HCT116 (cell line): ENCODE results near the gene LIN9. TPM values are rescaled to one million over a fixed set of nuclear protein-coding genes. Genes with fewer than 3 reads are reported as not detected.

Experiments used
- ATAC-seq: fragments of 200-7000 bp; cut with Tn5 transposase; 2 replicates; pipeline ENCODE4 v1.9.1; 2020; ENCODE audit warnings: mild to moderate bottlenecking, moderate library complexity
- BruUV-seq: library from RNA; stranded (reverse); fragments of 400-500 nt; replicated peaks from 2 replicates; lab custom pipeline; 2021; lab: Mats Ljungman, UMichigan
- CTCF ChIA-PET: fragments of 300-600 bp; sonication (Branson Sonifier 250); formaldehyde crosslinking; loops from one replicate; lab custom pipeline; 2021; ENCODE audit warnings: antibody characterized with exemption; lab: Charles Lee
- POLR2A ChIA-PET: fragments of 300-600, 350-600 bp; sonication (Branson Sonifier 250); formaldehyde crosslinking; loops from one replicate; lab custom pipeline; 2021; ENCODE audit warnings: antibody characterized with exemption; lab: Charles Lee
- RAD21 ChIA-PET, 2 experiments: fragments of 300-600 bp; sonication (Branson Sonifier 250); formaldehyde crosslinking; loops; one replicate each; lab custom pipeline; 2023; ENCODE audit warnings: low total read pairs in 2 of 2; ENCODE audit not compliant: uncharacterized antibody in 2 of 2, unreplicated experiment in 2 of 2, low non-redundant PET in 1 of 2; lab: Charles Lee
- DNase-seq: peaks from one replicate; pipeline ENCODE4 v3.0.0-alpha.2; 2010; ENCODE audit warnings: low read depth, low spot score
- H2AFZ ChIP-seq: fragments of 200-600 bp; shearing (Covaris generic), sonication (generic); 2 replicates; pipeline ENCODE4 v1.6.1; 2017; ENCODE audit warnings: low read depth, mixed run types, mixed read lengths, antibody characterized with exemption, low read length; ENCODE audit not compliant: poor library complexity, severe bottlenecking
- H3K27ac ChIP-seq: 2 replicates; pipeline ENCODE4 v1.5.1; 2012; ENCODE audit warnings: low read depth, low read length
- H3K27me3 ChIP-seq: fragments of 200-600 bp; sonication (generic); 2 replicates; pipeline ENCODE4 v1.6.1; 2016; ENCODE audit warnings: mixed run types, low read length, mixed read lengths; ENCODE audit not compliant: insufficient read depth
- H3K36me3 ChIP-seq, 2 experiments: fragments of 200-500 bp in 1 of 2; fragments of 200-600 bp in 1 of 2; sonication (Bioruptor generic) in 1 of 2; sonication (generic) in 1 of 2; 2 replicates each; pipeline versions ENCODE4 v1.5.1 to v1.6.1; 2014 to 2016; ENCODE audit warnings: low read length in 2 of 2, inconsistent platforms in 1 of 2, mixed read lengths in 1 of 2, mixed run types in 1 of 2; ENCODE audit not compliant: insufficient read depth in 2 of 2, control insufficient read depth in 1 of 2
- H3K4me1 ChIP-seq, 2 experiments: fragments of 200-600 bp in 1 of 2; sonication (generic) in 1 of 2; 2 replicates each; pipeline versions ENCODE4 v1.5.1 to v1.6.1; 2012 to 2017; ENCODE audit warnings: low read length in 2 of 2, inconsistent platforms in 1 of 2, mild to moderate bottlenecking in 1 of 2, mixed read lengths in 1 of 2, mixed run types in 1 of 2, moderate library complexity in 1 of 2; ENCODE audit not compliant: insufficient read depth in 2 of 2, control insufficient read depth in 1 of 2
- H3K4me2 ChIP-seq: fragments of 200-600 bp; sonication (generic); 2 replicates; pipeline ENCODE4 v1.6.1; 2017; ENCODE audit warnings: mixed run types, low read length, mixed read lengths
- H3K4me3 ChIP-seq, 2 experiments: fragments of 200-600 bp in 1 of 2; sonication (generic) in 1 of 2; replicated peaks in 1 of 2; 2 replicates each; pipeline ENCODE4 v1.5.1; 2011 to 2016; ENCODE audit warnings: low read length in 2 of 2, control low read depth in 1 of 2, low read depth in 1 of 2, mild to moderate bottlenecking in 1 of 2, mixed read lengths in 1 of 2, mixed run types in 1 of 2
- H3K79me2 ChIP-seq: fragments of 200-600 bp; sonication (generic); 2 replicates; pipeline ENCODE4 v1.6.1; 2017; ENCODE audit warnings: mild to moderate bottlenecking, mixed run types, low read length, moderate library complexity, mixed read lengths; ENCODE audit not compliant: insufficient read depth
- H3K9ac ChIP-seq: fragments of 200-600 bp; sonication (generic); 2 replicates; pipeline ENCODE4 v1.6.1; 2016; ENCODE audit warnings: low read length, mixed read lengths
- H3K9me2 ChIP-seq: fragments of 200-600 bp; sonication (generic), shearing (Covaris generic); 2 replicates; pipeline ENCODE4 v1.6.1; 2017; ENCODE audit warnings: mixed run types, mild to moderate bottlenecking, moderate library complexity; ENCODE audit not compliant: insufficient read depth
- H3K9me3 ChIP-seq, 2 experiments: fragments of 200-500 bp in 1 of 2; fragments of 200-600 bp in 1 of 2; sonication (Bioruptor generic) in 1 of 2; sonication (generic) in 1 of 2; 2 replicates each; pipeline ENCODE4 v1.6.1; 2014 to 2017; ENCODE audit warnings: low read length in 2 of 2, mixed read lengths in 2 of 2, inconsistent platforms in 1 of 2, low read depth in 1 of 2, mild to moderate bottlenecking in 1 of 2, mixed run types in 1 of 2, moderate library complexity in 1 of 2; ENCODE audit not compliant: control insufficient read depth in 1 of 2, insufficient read depth in 1 of 2
- H4K20me1 ChIP-seq: fragments of 200-600 bp; sonication (generic), shearing (Covaris generic); 2 replicates; pipeline ENCODE4 v1.6.1; 2017; ENCODE audit warnings: mixed run types, mild to moderate bottlenecking, moderate library complexity; ENCODE audit not compliant: insufficient read depth
- CTCF ChIP-seq, 3 experiments: fragments of 200-600 bp in 1 of 3; sonication (generic) in 1 of 3; IDR thresholded peaks in 2 of 3; conservative IDR thresholded peaks in 1 of 3; 2 replicates each; pipeline ENCODE4 v1.5.1; 2012 to 2017; ENCODE audit warnings: low read depth in 2 of 3, low read length in 2 of 3, antibody characterized with exemption in 1 of 3, borderline replicate concordance in 1 of 3, control low read depth in 1 of 3, mild to moderate bottlenecking in 1 of 3, mixed read lengths in 1 of 3, mixed run types in 1 of 3, moderate library complexity in 1 of 3; ENCODE audit not compliant: insufficient read depth in 1 of 3
- EGR1 ChIP-seq: IDR thresholded peaks from 2 replicates; pipeline ENCODE4 v1.6.1; 2012; ENCODE audit warnings: low read depth
- FOSL1 ChIP-seq: IDR thresholded peaks from 2 replicates; pipeline ENCODE4 v1.6.1; 2012; ENCODE audit warnings: low read depth
- JUND ChIP-seq: IDR thresholded peaks from 2 replicates; pipeline ENCODE4 v1.6.1; 2012
- POLR2AphosphoS5 ChIP-seq: IDR thresholded peaks from 2 replicates; pipeline ENCODE4 v1.6.1; 2011; ENCODE audit warnings: mild to moderate bottlenecking, low read depth, low read length, moderate library complexity
- RAD21 ChIP-seq: IDR thresholded peaks from 2 replicates; pipeline ENCODE4 v1.6.1; 2012; ENCODE audit warnings: low read depth, mild to moderate bottlenecking
- SIN3A ChIP-seq: IDR thresholded peaks from 2 replicates; pipeline ENCODE4 v1.6.1; 2012; ENCODE audit warnings: low read depth
- TCF7L2 ChIP-seq: IDR thresholded peaks from 2 replicates; pipeline ENCODE4 v1.7.0; 2011; ENCODE audit warnings: borderline replicate concordance, inconsistent platforms; ENCODE audit not compliant: insufficient read depth, insufficient read length; ENCODE audit errors: extremely low read depth
- YY1 ChIP-seq: IDR thresholded peaks from 2 replicates; pipeline ENCODE4 v1.6.1; 2011; ENCODE audit warnings: low read length, low read depth, moderate library complexity, mild to moderate bottlenecking; ENCODE audit not compliant: insufficient replicate concordance; ENCODE audit errors: extremely low read depth
- ZBTB33 ChIP-seq: IDR thresholded peaks from 2 replicates; pipeline ENCODE4 v1.6.1; 2011; ENCODE audit warnings: mild to moderate bottlenecking, low read length, moderate library complexity; ENCODE audit not compliant: insufficient replicate concordance; ENCODE audit errors: extremely low read depth
- ZFX ChIP-seq: fragments of 450-650 bp; IDR thresholded peaks from 2 replicates; pipeline ENCODE4 v1.6.1; 2017
- ZNF274 ChIP-seq: fragments of 200-500 bp; sonication (Bioruptor generic); IDR thresholded peaks from 2 replicates; pipeline ENCODE4 v1.6.1; 2014; ENCODE audit warnings: mild to moderate bottlenecking, low read depth, low read length, inconsistent platforms
- intact Hi-C: fragments of 100-400 bp; cut with micrococcal nuclease; formaldehyde crosslinking; loops from 2 replicates; pipeline ENCODE4 v1.10.0; 2022
- total RNA-seq: library from RNA; stranded (reverse); gene quantifications from one replicate; pipeline ENCODE4 v1.2.1, GENCODE V29; 2021; ENCODE audit not compliant: unreplicated experiment

The LIN9 gene
- total RNA-seq, 1 experiment from 2014 or later = 9.3 TPM

- Histone ChIP-seq H4K20me1 (no peaks in the 10 kb centered on the region), H3K4me3 (no peak overlapping the region), H3K79me2 (no peaks in the 10 kb centered on the region), H3K9ac (no peak overlapping the region), H3K4me2 (no peak overlapping the region), H3K9me2 (no peaks in the 10 kb centered on the region)
- no TSS peak for BruUV-seq
- no peak for ATAC-seq
- RAD21 ChIA-PET = no interaction called here
- TF ChIP-seq TCF7L2 (no peak), FOSL1 (no peak)
- TF ChIP-seq, all 23 proteins: peak for 0
- no peak for DNase-seq
- Histone ChIP-seq H3K27me3 (no peaks in the 10 kb centered on the region), H3K4me1 (no peaks in the 10 kb centered on the region), H3K27ac (no peak overlapping the region), H2AFZ (no peak overlapping the region), H3K36me3 (no peaks in the 10 kb centered on the region), H3K9me3 (no peaks in the 10 kb centered on the region)
- intact Hi-C loops = no loop called here
- ChIA-PET CTCF (no interaction called here), POLR2A (no interaction called here)
Measured at GRCh38 chr1:226209307-226210059, 99.5 kb downstream of the LIN9 start.

GRCh38 chr1:226207048-226207447 is 101.9 kb downstream of the LIN9 start:
- no peaks in the 10 kb centered on the region for H4K20me1 ChIP-seq
- no peak overlapping the region for H3K4me2 ChIP-seq
- DNase-seq = no peak
- no peaks in the 10 kb centered on the region for H3K9me2 ChIP-seq
- no peaks in the 10 kb centered on the region for H3K79me2 ChIP-seq
- no peak overlapping the region for H3K4me3 ChIP-seq
- H3K4me1 ChIP-seq = no peaks in the 10 kb centered on the region
- H3K36me3 ChIP-seq = no peaks in the 10 kb centered on the region
- RAD21 ChIA-PET = no interaction called here
- POLR2A ChIA-PET = no interaction called here
- ATAC-seq = no peak
- no peak overlapping the region for H3K27ac ChIP-seq
- CTCF ChIA-PET = no interaction called here
- no peaks in the 10 kb centered on the region for H3K27me3 ChIP-seq
- BruUV-seq = no TSS peak
- no peak overlapping the region for H2AFZ ChIP-seq
- no peak overlapping the region for H3K9ac ChIP-seq
- intact Hi-C loops = no loop called here
- no peaks in the 10 kb centered on the region for H3K9me3 ChIP-seq
- TF ChIP-seq RAD21 (no peak), JUND (no peak), CTCF (IDR thresholded peaks at IDR 0.05 in 2 of 3, conservative IDR thresholded peaks at IDR 0.05 in 1 of 3; ENCODE audit: borderline replicate concordance in 1 of 3, insufficient read depth in 1 of 3, low read depth in 2 of 3, low read length in 2 of 3) (no peak), EGR1 (no peak), YY1 (no peak), ZBTB33 (no peak), ZFX (no peak), POLR2AphosphoS5 (no peak), ZNF274 (no peak), SIN3A (no peak)
